Myocyte (in vitro differentiated cells): Measurements from ENCODE around the gene COA8. TPM values are rescaled to one million over a fixed set of nuclear protein-coding genes. Genes with fewer than 3 reads are reported as not detected.

Source experiments
- total RNA-seq: library from RNA; depleted of rRNA; stranded (reverse); fragments of >200 nt; gene quantifications from 2 replicates; pipeline ENCODE4 v1.2.3, GENCODE V29; 2014

The COA8 gene
- total RNA-seq, 1 donor from 2014 or later = 66.5 TPM

Other genes starting within 250 kb of the COA8 start
- gene EIF5, start 228.7 kb upstream of the COA8 start, total RNA-seq = 149 and 176 TPM in 2 replicates
- gene MARK3, start 177.5 kb upstream of the COA8 start, total RNA-seq = 82.0 and 87.4 TPM in 2 replicates
- 1,659 and 1,729 TPM in 2 replicates for gene CKB, start 40.1 kb upstream of the COA8 start, total RNA-seq
- gene TRMT61A, start 33.8 kb upstream of the COA8 start, total RNA-seq = 14.4 and 18.5 TPM in 2 replicates
- gene BAG5, start 303 bp upstream of the COA8 start, total RNA-seq = 31.1 and 31.2 TPM in 2 replicates
- 669 and 703 TPM in 2 replicates for gene KLC1, start 66.3 kb downstream of the COA8 start, total RNA-seq
- gene XRCC3, start 152.5 kb downstream of the COA8 start, total RNA-seq = 5.5 and 7.0 TPM in 2 replicates
- gene ZFYVE21, start 152.8 kb downstream of the COA8 start, total RNA-seq = 48.2 and 50.1 TPM in 2 replicates